Measurements from ENCODE around the gene TNNT3. TPM values are rescaled to one million over a fixed set of nuclear protein-coding genes. Genes with fewer than 3 reads are reported as not detected.
A peak's percentile ranks its signal among the peaks of the same experiment; 100 is the strongest.

Gene TNNT3
- total RNA-seq, 1 donor from 2014 or later = 30.7 TPM

DNA sequence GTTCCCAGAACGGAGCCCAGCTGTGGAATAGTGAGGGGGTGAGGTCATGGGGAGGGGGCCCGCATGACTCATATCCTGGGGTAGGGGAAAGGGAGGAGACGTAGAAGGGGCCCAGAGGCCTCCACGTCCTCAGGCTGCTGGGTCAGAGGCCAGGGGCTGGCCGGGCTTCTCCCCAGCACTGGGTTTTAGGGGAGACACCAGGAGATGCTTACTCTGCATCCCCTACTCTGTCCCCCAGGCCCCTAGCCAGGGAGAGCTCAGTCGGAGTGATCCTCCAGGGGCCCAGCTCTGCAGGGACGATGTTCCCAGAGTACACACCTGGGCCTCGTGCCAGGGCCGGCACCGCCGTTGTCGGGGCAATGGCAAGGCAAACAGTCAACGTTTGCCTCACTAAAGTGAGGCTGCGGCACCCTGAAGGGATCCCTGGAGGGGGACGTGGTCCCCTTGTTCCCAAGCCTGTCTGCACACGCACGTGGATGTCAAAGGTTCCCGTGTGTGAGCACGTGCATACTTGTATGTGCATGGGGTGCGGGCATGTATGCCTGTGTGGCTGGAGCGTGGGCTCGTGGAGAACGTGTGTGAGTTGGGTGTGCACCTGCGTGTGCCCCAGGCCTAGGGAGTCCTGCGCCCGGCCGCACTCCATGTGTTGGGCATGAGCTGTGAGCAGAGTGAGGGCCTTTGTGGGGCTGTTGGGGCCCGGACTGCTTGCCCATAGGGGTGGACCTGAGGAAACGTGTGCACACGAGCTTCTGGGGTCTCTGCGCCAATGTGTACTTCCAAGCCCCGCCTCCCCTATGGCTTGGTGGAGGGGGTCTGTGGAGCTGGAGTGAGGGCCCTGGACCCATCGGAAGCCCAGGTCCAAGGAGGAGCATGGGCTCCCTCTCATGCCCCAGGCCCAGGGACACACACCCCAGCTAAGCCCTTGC is 42.0 kb upstream of the TNNT3 start:
- intact Hi-C loops (cut with micrococcal nuclease) = no loop called here
- Histone ChIP-seq H3K36me3 (no peaks in the 10 kb centered on the region), H3K27me3 (ENCODE audit: low read depth) (no peaks in the 10 kb centered on the region), H3K4me1 (peaks cover 78% of the 10 kb centered on the region), H3K9me3 (replicated peaks) (no peaks in the 10 kb centered on the region), H3K4me3 (peak overlapping the region; percentile 25), H3K27ac (replicated peaks) (peak overlapping the region; percentile 97)
- peak; percentile 74 for DNase-seq
- TF ChIP-seq, protein P1, sequence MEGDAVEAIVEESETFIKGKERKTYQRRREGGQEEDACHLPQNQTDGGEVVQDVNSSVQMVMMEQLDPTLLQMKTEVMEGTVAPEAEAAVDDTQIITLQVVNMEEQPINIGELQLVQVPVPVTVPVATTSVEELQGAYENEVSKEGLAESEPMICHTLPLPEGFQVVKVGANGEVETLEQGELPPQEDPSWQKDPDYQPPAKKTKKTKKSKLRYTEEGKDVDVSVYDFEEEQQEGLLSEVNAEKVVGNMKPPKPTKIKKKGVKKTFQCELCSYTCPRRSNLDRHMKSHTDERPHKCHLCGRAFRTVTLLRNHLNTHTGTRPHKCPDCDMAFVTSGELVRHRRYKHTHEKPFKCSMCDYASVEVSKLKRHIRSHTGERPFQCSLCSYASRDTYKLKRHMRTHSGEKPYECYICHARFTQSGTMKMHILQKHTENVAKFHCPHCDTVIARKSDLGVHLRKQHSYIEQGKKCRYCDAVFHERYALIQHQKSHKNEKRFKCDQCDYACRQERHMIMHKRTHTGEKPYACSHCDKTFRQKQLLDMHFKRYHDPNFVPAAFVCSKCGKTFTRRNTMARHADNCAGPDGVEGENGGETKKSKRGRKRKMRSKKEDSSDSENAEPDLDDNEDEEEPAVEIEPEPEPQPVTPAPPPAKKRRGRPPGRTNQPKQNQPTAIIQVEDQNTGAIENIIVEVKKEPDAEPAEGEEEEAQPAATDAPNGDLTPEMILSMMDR (IDR thresholded peaks at IDR 0.05; ENCODE audit: borderline replicate concordance) = no peak

DNA sequence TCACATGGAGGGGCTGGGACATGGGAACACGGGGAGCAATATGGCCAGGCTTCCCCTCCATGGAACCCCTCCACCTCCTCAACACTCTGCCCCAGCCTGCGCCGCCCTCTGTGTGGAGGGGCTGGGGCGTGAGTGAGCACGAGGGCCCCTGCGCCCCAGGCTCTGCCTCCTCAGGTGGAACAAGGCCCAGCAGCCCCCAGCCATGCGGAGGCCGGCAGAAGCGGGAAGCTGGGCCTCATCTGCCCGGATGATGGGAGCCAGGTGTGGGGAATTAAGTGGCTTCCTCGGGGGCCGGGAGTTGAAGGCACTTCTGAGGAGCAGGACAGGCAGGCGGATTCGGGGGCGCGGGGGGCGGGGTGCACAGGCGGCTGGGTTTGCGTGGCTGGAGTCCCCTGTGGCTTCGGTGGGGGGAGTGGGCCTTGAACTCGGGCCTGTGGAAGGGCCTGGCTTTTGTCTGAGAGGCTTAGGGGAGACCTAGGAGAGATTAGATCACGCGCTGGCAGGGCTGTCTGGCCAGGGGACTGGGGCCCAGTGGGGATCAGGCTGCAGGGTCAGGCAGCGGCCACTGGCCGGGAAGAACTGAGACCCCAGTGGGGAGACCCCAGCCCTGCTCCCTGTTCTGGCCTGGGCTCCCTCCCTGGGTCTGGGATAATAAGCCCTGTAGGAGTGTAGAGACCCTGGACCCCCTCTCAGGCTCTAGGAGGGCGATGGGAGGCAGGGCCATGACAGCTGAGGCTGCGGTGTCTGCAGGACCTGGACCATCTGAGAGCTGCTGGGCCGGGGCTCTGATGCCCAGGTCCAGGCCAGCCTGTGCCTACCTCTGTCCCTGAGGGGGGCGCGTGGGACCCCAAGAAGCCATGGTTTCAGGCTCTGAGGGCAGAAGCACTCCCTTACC is 41.1 kb upstream of the TNNT3 start:
- Histone ChIP-seq H3K9me3 (replicated peaks) (no peaks in the 10 kb centered on the region), H3K27me3 (ENCODE audit: low read depth) (no peaks in the 10 kb centered on the region), H3K4me1 (peaks cover 87% of the 10 kb centered on the region), H3K36me3 (peaks cover 3% of the 10 kb centered on the region), H3K4me3 (peak overlapping the region; percentile 25), H3K27ac (replicated peaks) (peak overlapping the region; percentile 97)
- intact Hi-C loops (cut with micrococcal nuclease) = no loop called here
- DNase-seq = peak; percentile 64
- TF ChIP-seq, protein P1 (IDR thresholded peaks at IDR 0.05; ENCODE audit: borderline replicate concordance) = no peak

DNA sequence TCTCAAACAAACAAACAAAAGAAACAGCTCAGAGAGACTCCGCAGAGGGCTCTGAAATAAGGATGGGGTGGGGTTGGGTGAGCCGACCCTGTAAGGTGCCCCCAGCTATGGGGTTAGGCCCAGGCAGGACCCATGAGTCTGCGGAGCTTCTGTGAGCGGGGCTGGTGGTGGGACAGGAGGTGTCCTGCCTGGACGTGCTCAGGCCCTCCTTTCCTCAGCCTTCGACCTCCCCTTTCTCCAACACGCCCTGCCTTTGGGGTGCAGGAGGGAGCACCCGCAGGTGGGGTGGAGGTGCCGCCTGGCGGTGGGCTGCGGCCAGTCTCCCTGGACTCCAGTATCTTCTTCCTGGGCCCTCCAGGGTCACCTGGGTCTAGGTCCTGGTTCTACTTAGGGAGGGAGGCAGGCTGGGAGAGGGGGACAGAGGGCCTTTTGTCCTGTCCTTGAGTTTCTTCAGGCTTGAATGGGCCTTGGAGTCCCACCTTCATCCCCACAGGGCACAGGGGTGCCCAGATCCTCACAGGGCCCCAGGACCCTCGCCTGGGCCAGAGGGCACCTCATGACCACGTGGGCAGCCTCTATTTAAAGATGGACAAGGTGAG is 40.1 kb upstream of the TNNT3 start:
- Histone ChIP-seq H3K27ac (replicated peaks) (peak overlapping the region; percentile 97), H3K4me3 (no peak overlapping the region), H3K9me3 (replicated peaks) (no peaks in the 10 kb centered on the region), H3K36me3 (peaks cover 8% of the 10 kb centered on the region), H3K27me3 (ENCODE audit: low read depth) (no peaks in the 10 kb centered on the region), H3K4me1 (peaks cover 87% of the 10 kb centered on the region)
- TF ChIP-seq, protein P1 (IDR thresholded peaks at IDR 0.05; ENCODE audit: borderline replicate concordance) = no peak
- DNase-seq = peak; percentile 24
- intact Hi-C loops (cut with micrococcal nuclease) = no loop called here

DNA sequence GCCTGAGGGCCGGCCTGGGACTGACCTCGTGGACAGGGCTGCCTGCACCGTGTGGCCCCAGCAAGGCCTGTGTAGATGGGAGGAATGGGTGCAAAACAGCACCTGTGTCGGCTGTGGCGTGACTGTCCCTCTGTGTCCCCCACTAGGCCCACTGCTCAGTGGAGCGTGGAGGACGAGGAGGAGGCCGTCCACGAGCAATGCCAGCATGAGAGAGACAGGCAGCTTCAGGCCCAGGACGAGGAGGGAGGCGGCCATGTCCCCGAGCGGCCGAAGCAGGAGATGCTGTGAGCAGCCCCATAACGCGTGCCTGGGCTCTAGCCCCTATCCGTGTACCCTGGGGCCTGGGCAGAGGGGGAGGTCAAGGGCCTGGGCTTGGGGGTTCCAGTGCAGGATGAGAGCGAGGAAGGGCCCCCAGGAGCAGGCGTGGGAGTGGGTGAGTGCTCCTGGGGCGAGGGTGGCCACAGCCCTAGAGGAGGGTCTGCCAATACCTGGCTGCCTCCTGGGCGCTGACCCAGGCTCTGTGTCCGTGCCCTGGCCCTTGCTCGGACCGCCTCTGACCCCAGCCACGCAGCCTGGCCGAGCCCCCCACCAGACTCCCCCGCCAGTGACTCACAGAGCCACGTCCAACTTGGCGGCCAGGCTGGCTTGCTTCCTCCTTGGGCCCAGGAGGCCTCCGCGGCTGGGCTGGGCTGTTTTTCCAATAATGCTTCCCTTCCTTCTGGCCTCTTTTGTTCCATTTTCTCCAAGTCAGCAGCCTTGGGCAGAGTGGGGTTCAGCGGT is 39.4 kb upstream of the TNNT3 start:
- peak overlapping the region; percentile 45 for H3K4me3 ChIP-seq
- peaks cover 12% of the 10 kb centered on the region for H3K36me3 ChIP-seq
- H3K27ac ChIP-seq (replicated peaks) = peak overlapping the region; percentile 97
- peaks cover 80% of the 10 kb centered on the region for H3K4me1 ChIP-seq
- H3K9me3 ChIP-seq (replicated peaks) = no peaks in the 10 kb centered on the region
- intact Hi-C loops (cut with micrococcal nuclease) = loop anchor here (5.0 kb wide), 1 partner anchor 42 kb away; no protein-coding TSS in a partner anchor
- TF ChIP-seq, protein P1 (IDR thresholded peaks at IDR 0.05; ENCODE audit: borderline replicate concordance) = no peak
- DNase-seq = peak; percentile 84
- H3K27me3 ChIP-seq (ENCODE audit: low read depth) = no peaks in the 10 kb centered on the region
